ENCODE measurements around the gene PGBD2.
"Not testable (repeated sequence)": the region's sequence is repeated elsewhere in the genome, so short reads cannot be mapped to it uniquely, and the experiment has no call there.

Gene PGBD2, protein sequence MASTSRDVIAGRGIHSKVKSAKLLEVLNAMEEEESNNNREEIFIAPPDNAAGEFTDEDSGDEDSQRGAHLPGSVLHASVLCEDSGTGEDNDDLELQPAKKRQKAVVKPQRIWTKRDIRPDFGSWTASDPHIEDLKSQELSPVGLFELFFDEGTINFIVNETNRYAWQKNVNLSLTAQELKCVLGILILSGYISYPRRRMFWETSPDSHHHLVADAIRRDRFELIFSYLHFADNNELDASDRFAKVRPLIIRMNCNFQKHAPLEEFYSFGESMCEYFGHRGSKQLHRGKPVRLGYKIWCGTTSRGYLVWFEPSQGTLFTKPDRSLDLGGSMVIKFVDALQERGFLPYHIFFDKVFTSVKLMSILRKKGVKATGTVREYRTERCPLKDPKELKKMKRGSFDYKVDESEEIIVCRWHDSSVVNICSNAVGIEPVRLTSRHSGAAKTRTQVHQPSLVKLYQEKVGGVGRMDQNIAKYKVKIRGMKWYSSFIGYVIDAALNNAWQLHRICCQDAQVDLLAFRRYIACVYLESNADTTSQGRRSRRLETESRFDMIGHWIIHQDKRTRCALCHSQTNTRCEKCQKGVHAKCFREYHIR

DNA sequence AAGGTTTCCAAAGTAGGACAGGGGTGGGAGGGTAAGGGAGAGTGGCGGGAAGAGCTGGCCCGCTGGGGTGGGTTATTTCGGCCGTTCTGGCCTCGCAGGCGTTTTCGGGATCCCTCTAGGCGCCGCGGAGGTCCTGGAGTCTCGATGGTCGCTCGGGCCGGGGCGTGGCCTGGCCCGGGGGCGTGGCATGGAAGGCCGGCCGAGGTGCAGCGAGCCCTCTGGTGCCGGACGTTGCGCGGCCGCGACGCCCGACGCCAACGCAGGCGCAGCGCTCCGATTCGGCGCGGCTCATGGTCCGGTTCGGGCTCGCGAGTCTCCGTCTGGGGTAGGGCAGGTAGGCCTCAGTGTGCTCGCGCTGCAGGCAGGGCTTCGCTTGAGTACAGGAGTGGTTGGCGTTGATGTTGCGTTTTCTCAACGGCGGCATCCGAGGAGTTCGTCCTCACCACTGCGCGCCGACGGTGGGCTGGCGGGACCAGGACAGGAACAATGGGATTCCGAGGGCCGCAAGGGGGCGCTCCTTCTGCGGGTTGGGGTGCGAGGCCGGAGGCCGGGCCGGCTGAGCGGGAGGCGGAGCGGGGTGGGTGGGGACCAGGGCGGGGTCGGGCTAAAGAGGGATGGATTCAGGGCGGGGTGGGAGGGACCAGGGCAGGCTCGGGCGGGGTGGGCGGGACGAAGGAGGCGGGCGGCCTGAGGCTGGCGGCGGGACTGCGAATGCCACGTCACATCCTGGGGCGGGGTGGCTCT is at the start of gene PGBD2:
TSS of gene PGBD2 (plus strand) at position 227 of the 744 bp plus-strand sequence. CDS start 7,628 bp downstream, outside the sequence.
- DNase-seq, result peak; percentile 74

DNA sequence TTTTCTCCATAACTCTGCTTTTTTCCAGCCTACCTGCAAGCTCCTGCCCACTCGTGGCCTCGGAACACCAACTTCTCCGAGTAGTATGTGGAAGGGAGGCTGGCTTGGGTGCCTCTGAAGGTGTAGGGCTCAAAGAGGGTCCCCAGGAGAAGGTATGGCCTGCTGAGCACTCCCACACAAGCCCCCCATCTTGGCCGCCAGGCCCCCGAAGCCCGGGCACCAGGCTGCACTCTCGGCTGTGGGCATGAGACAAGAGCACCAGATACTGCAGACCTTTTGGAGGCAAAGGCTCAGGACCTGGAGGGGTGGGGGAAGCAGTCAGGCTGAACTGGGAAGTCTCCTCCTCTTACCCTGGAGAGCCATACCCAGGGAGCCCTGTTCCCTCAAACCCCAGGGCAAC is 48.8 kb upstream of the PGBD2 start:
- no peak for DNase-seq

DNA sequence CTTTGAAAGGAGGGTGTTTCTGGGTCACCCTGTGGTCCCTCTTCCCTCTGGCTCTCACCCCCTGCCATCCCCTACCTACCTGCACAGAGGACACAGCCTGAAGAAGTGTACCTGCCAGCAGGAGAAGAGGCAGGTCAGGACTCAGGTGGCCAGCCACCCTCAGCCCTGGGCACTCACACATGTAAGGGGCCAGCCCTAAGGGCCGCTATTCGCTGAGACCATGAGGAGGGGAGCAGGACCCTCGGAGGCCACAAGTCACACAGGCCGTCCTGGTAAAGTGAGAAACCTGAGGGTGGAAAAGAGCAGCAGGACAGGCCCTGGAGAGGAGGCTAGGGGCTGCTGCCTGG is 48.3 kb upstream of the PGBD2 start:
- DNase-seq, result no peak

DNA sequence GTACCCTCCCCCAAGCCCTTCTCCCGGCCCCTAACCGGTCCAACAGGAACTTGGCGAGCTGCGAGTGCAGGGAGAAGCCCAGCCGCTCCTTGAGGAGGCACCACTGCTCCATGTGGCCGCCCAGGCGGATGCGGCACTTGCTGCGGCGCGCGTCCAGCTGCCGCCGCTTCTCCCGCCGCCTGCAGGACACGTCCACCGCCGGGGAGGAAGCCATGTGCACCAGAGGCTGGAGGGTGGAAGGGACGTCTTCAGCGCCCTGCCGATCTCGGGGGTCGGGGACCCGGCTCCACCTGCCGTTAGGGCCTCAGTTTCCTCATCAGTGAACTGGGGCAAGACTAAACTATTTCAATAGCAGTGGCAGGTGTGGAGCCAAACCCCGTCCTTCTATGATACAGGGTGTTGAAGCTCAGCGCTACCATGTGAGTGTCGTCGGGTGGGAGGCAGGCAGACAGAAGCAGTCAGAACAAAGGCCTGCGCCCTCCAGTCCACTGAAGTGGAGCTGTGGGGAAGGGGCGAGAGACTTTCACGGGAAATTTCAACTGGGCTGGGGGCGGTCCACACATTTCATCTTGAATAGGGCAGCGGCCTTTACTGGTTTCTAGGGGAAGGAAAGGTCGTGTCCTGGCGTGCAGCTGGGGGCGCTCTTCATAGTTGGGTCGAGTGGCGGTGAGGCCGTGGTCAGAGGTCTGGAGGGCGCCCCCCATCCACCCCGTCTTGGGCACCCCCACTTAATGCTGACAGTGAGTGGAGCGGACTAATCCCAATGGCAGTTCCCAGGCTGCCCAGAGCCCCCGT is 47.7 kb upstream of the PGBD2 start:
- no peak for DNase-seq

DNA sequence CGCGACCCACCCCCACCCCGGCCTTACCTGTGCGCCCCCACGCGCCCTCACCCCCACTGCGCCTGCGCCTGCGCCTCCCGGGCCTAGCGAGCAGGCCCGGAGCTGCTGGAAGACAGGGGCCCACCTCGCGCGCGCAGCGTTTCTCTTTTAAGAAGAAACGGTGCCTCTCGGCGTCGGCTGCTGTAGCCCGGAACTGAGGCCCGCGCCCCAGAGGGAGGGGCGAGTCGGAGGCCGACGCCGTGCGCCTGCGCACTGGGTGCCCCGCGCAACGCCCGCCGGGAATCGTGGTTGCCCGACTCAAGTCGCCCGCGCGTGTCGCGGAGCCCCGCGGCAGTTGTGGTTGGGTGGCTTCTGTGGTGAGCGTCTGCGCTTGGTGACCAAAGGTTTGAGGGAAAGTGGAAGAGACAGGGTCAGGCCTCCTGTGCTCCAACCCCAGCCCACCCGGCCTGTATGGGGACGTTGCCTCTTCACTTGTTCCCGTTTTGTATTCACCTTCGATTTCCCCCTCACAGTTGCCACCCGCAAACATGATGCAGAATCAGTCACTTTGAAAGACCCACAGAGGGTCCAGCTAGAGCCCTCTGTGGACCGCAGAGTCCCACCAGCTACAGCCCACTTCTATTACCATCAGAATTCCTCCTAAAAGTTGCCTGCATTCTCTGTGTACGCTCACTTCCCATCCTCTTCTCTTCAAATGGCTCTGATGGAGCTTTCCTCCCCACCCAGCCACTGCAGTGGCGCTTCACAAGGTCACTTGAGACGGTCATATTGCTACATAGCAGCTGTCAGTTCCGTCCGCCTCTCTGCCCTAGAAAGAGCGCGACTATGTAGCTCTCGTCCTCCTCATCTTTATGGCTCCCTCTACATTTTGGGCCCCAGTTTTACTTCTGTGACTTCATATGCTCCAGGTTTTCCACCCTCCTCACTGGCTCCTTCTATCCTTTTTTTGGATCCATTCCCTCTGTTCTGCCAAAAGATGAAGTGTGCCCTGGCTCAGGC is 46.8 kb upstream of the PGBD2 start, which contains the start of gene ZNF692:
TSS of gene ZNF692 (minus strand) at position 195 of the 999 bp plus-strand sequence. CDS start 776 bp downstream, outside the sequence.
- peak; percentile 83 for DNase-seq

DNA sequence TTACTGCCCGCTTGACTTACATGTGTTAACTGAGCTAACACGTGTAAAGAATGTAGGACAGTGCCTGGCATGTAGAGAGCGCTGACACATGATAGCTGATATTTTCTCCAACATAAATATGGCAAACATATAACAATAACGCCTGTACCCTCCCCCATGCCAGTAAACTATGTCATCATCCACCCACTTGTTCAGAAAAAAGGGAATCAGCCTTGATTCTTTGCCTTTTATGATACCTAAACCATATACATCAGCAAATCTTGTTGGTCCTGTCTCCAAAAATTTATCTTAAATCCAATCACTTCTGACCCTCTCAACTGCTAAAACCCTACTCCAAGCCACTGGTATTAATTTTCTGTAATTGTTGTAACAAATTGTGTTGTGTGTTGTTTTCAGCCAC is 46.0 kb upstream of the PGBD2 start:
- DNase-seq, result no peak

DNA sequence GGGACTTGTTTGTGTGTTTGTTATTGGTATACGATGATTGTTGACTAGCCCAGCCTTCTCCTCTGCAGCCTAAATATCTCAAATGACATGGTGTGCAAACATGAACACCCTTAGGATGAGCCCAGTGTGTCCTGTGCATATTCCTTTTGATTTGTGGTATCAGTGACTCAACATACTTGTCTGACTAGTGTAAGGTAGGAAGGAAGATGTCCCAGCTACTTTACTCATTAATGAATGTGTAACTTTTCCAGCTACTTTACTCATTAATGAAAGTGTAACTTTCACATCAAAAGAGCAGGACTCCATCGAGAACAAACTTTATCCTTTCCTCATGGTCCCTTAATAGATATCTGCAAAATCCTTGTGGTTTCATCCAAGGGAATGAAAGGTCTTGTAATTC is 44.4 kb upstream of the PGBD2 start:
- DNase-seq, result no peak

DNA sequence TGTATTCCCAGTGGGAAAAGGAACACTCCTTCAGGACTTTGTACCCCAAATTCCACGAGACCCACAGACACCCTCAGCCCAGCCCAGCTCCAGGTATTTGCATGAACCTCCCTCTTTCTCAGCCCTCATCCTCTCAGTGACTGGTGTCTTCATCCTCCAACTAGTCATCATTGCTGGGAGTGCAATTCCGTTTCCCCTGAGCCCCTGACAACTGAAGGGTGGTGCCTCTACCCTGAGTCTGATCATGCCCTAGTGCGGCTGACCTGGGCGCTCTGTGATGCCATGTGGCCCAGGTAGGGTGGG is 43.4 kb upstream of the PGBD2 start:
- no peak for DNase-seq

DNA sequence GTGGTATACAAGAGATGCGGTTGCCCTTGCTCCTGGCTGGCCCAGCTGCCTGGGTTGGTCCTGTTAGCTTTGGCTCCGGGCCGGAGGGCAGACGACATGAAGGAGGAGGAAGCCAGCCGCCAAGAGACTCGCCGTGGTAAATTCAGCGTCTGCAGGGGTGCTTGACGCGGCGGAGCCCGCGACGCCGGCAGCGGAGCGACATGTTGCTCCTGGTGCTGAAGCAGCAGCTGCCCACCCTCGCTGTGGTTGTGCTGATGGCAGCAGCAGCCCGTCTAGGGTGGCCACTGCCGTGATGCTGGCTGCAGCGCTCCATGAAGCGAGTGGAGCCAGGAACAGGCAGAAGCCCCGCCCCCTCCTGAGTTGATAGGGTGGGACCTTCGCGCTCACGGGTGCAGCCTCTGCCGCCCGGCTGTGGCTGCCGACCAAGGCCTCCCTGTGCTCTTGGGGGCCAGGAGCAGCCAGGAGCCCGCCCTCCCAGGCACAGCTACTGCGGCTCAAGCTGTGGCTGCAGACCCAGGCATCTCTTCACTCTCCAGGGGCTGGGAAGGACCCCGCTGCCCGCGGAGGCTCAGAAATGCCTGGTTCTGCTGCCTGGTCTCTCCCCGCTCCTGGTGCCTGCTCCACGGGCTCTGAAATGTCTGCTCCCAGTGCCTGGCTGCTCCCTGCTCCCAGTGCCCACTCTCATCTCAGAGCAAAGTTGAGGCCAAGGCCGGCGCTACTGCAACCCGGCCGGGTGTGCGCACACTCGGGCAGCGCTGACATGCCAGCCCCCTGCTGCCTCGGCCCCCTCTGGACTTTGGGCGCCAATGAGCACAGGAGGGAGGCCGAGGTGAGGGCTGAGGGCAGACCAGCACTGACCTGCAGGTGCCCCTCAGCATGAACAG is 42.8 kb upstream of the PGBD2 start:
- peak; percentile 72 for DNase-seq

DNA sequence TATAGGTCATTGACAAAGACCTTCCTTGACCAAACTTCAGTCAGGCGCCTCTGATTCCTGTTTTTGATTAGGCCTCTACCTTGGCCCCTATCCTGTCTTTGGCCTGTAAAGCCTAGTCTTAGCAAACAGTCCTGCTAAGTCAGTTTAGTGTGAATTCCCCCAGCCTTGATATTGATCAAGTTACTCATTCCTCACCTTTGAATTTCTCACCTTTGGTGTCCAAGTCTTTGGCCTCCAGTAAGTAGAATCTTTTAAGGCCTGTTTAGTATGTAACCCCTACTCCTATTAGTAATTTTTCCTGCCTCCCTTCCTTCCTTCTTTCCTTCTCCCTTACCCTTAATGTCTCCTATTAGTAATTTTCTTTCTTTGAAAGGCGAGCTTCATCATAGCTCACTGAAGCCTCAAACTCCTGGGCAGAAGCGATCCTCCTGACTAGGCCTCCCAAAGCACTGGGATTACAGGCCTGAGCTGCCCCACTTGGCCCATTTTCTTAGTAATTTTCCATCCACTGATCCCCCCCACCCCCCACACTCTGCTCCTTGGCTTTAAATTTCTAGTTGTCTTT is 34.1 kb upstream of the PGBD2 start:
- DNase-seq, result no peak

DNA sequence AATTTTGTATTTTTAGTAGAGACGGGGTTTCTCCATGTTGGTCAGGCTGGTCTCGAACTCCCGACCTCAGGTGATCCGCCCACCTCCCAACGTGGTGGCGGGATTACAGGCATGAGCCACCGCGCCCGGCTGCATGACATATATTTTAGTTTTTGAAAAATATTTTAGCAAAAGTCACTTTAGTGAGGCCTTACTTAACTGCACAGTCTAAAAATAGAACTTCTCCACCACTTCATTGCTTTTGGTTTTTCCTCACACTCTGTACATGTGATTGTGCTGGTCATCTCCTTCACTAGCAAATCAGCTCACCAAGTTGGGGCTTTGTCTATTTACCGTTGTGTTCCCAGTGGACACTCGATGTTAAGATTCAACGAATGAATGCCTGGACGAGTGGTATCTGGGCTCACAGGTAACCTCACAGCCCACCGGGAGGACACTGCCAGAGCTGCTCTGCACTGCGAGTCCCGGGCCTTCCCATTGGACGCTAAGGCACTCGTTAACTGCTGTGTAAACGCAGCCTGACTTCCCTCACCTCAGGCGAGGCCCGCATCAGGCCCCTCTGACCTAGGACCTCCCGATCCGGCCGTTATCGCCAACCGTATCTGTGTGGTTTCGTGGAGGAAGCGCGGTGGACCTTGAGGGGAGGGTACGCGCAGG is 33.2 kb upstream of the PGBD2 start:
- peak; percentile 25 for DNase-seq

DNA sequence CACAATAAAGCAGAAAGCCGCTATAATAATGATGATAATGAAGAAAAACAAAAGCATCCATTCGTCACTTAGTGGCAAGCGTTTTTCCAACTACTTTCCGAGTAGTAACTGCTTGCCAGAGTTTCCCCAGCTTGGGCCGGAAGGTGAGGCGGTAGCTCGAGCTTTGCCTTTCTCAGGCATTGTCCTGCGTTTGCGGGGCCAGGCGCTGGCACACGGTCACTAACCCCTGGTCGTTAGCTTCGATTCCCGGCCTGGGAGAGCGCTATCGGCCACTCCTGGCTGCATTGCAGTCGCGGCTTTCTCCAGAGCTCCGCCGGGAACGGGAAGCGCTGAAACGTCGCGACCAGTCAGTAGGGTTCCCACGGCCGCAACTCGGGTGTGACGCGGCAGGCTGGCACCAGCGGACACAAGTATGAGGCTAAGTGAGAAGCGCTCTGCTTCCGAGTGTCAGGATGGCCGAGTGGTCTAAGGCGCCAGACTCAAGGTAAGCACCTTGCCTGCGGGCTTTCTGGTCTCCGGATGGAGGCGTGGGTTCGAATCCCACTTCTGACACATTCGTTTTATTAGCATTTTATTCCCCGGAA is 32.5 kb upstream of the PGBD2 start:
- DNase-seq, result peak; percentile 79

DNA sequence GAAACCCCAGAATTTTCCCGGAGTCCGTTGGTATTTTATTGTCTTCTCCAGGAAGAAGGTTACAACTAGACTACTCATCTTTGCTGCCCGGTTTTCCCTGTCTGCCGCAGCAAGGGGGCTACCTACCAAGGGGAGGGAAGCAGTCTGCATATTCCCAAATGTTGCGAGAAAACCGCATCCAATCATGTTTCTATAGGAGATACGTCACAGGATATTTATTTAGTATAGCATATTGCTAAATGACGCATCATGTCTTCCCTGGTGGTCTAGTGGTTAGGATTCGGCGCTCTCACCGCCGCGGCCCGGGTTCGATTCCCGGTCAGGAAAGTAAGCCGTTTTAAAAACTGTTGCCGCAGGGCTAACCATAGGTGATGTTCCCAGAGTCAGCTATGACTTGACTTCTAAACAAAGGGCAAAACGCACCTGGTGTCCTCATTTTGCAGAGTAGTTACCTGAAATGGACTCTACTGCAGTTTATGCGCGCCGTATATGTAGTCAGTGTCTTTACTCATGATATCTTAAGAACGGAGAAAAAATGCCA is 32.0 kb upstream of the PGBD2 start:
- peak; percentile 79 for DNase-seq

DNA sequence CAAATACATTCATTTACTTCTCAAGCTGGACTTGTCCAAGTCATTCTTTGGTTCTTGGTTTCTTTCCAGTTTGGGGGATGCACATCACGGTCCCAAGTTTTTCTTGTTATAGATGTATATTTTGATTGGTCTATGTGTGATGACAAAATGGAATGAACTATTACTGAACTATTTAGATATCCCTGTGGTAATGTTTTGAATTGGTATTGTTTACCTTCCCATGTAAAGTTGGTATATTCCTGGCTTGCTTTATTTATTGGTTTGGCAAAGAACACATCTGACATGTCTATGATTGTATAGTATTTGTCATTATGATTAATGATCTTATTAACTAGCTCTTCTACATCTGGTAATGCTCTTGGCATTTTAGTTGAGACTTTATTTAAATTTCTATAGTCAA is 24.8 kb upstream of the PGBD2 start:
- DNase-seq, result no peak

DNA sequence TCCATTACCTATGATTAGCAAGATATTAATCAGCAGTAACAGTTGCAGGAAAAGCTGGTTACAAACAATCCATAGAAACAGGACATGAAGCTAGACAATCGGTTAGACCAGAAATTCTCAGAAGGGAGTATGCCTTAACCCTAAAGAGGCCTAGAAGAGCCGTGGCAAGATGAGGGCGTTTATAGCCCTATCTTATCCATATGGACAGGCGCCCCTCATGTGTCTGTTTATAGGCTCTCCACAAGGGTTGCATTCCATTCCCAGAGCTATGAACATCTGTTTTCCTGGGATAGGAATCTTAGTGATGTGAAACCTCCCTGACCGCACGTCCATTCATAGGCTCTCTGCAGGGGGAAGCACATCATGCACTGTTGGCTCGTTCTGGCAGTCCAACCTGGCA is 23.6 kb upstream of the PGBD2 start:
- not testable (repeated sequence) for DNase-seq

DNA sequence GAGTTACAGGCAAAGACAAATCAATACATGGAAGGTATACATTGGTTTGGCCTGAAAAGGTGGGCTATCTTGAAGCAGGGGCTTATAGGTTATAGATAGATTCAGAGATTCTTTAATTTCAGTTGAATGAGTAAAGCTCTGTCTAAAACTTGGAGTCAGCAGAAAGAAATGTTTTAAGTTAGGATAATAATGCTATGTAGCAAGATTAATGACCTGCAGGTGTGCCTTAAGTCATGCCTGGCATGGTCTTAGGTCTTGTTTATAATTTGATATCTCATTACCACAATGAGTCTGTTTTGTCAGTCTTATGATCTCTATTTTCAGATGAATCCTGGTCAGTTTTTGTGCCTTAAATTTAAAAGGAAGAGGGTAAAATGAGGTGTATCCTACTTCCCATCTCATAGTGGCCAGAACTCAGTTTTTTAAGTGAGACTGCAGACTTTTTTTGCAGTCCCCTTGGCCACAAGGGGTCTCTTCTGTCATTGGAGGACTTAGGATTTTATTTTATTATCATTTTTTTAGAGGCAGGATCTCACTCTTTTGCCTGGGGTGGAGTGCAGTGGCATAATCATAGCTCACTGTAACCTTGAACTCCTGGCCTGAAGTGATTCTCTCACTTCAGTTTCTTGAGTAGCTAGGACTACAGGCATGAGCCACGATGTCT is 21.3 kb upstream of the PGBD2 start:
- no peak for DNase-seq

DNA sequence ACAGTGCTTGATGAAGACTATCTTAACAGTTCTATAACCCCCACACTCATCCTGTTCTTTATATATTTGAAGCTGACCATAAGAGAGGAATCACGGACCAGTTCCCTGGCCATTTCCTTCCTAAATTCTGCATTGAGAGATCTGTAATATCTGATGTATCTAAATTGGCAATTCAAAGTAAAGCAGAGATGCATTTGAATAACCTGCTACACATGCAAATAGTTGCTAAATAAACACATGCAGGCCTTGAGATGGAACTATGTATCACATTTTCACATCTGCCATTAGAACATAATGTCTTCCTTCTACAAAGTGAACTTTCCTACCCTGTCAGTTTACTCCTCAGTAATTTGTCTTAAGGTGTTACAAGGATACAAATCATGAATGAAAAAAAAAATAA is 20.4 kb upstream of the PGBD2 start:
- DNase-seq, result no peak

DNA sequence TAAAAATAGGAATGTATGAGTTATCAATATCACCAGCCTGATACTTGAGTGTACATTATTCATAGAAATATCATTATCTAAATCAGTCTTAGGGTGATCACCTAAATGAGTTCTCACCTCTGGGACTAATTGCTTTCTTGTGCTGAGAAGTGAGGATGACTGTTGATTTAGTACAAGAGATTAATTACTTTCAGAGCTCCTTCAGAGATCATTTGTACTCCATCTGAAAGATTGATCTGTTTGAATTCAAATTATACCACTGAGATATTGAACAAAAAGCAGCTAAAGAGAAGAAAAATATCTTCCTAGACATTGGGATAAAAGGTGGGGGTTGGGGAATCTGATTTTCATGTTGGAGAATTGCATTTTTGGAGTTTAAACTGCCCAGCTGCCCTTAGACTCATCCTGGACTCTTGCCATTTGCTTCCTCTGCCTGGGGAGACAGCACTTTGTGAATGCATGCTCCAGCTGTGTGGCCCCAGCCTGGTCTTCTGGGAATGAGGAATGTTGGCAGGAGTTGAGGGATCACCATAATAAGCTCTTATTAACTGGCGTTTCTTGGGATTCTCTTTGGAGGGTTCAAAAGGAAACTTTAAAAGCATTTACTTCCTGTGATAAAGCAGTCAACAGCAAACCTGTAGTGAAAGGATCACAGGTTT is 19.7 kb upstream of the PGBD2 start:
- DNase-seq, result no peak

Measured in NCI-H1105 (cell line).